Neural progenitor cell (in vitro differentiated cells): Measurements from ENCODE around the gene ASPN. TPM values are rescaled to one million over a fixed set of nuclear protein-coding genes. Genes with fewer than 3 reads are reported as not detected.

Source experiments
- DNase-seq: peaks from one replicate; pipeline ENCODE4 v3.0.0-alpha.2; 2016; ENCODE audit warnings: low spot score
- H2AFZ ChIP-seq: fragments of 200-600 bp; sonication (generic); replicated peaks from 2 replicates; pipeline ENCODE4 v1.6.1; 2016; ENCODE audit warnings: antibody characterized with exemption
- H3F3A ChIP-seq: fragments of 200-600 bp; sonication (generic); 2 replicates; pipeline ENCODE4 v1.6.1; 2016; ENCODE audit warnings: antibody characterized with exemption, low read depth
- H3K27ac ChIP-seq: fragments of 200-600 bp; sonication (generic); 2 replicates; pipeline ENCODE4 v1.5.1; 2016; ENCODE audit warnings: mild to moderate bottlenecking
- H3K27me3 ChIP-seq: fragments of 200-600 bp; sonication (generic); 2 replicates; pipeline ENCODE4 v1.6.1; 2016; ENCODE audit warnings: mild to moderate bottlenecking, moderate library complexity
- H3K36me3 ChIP-seq: fragments of 200-600 bp; sonication (generic); 2 replicates; pipeline ENCODE4 v1.5.1; 2016
- H3K4me1 ChIP-seq: fragments of 200-600 bp; sonication (generic); 2 replicates; pipeline ENCODE4 v1.6.1; 2016; ENCODE audit warnings: mixed run types
- H3K4me2 ChIP-seq: fragments of 200-600 bp; sonication (generic); 2 replicates; pipeline ENCODE4 v1.6.1; 2016
- H3K4me3 ChIP-seq: fragments of 200-600 bp; sonication (generic); 2 replicates; pipeline ENCODE4 v1.5.1; 2016
- H3K79me2 ChIP-seq: fragments of 200-600 bp; sonication (generic); 2 replicates; pipeline ENCODE4 v1.6.1; 2016; ENCODE audit warnings: low read depth
- H3K9ac ChIP-seq: fragments of 200-600 bp; sonication (generic); 2 replicates; pipeline ENCODE4 v1.6.1; 2016
- H3K9me3 ChIP-seq: fragments of 200-600 bp; sonication (generic); 2 replicates; pipeline ENCODE4 v1.5.1; 2016; ENCODE audit warnings: low read depth
- H4K20me1 ChIP-seq: fragments of 200-600 bp; sonication (generic); 2 replicates; pipeline ENCODE4 v1.6.1; 2016; ENCODE audit warnings: low read depth
- H3K27ac Mint-ChIP-seq: 3 replicates; pipeline ENCODE4 v1.8.0; 2021; ENCODE audit warnings: mixed read lengths
- H3K27me3 Mint-ChIP-seq: 2 replicates; pipeline ENCODE4 v1.8.0; 2022; ENCODE audit warnings: low read depth, mild to moderate bottlenecking, inconsistent platforms, moderate library complexity, mixed read lengths; ENCODE audit not compliant: insufficient read depth
- H3K36me3 Mint-ChIP-seq: 3 replicates; pipeline ENCODE4 v1.8.0; 2021; ENCODE audit warnings: mixed read lengths
- H3K4me1 Mint-ChIP-seq: 3 replicates; pipeline ENCODE4 v1.8.0; 2021; ENCODE audit warnings: mixed read lengths
- H3K4me3 Mint-ChIP-seq: 3 replicates; pipeline ENCODE4 v1.8.0; 2021; ENCODE audit warnings: mild to moderate bottlenecking, moderate library complexity, mixed read lengths
- H3K9me3 Mint-ChIP-seq: 3 replicates; pipeline ENCODE4 v1.8.0; 2020; ENCODE audit warnings: mixed read lengths
- EZH2 ChIP-seq: fragments of 200-600 bp; sonication (generic); IDR thresholded peaks from 2 replicates; pipeline ENCODE4 v1.6.1; 2017; ENCODE audit warnings: antibody characterized with exemption, mild to moderate bottlenecking, moderate library complexity
- EZH2phosphoT487 ChIP-seq: fragments of 200-600 bp; sonication (generic); IDR thresholded peaks from 2 replicates; pipeline ENCODE4 v1.6.1; 2017; ENCODE audit warnings: antibody characterized with exemption
- total RNA-seq: library from RNA; depleted of rRNA; stranded (reverse); fragments of >200 nt; gene quantifications from 2 replicates; pipeline ENCODE4 v1.2.3, GENCODE V29; 2015; ENCODE audit warnings: low replicate concordance
- TF ChIP-seq, protein P1 (sequence below): fragments of 200-600 bp; sonication (generic); IDR thresholded peaks from 2 replicates; pipeline ENCODE4 v1.5.1; 2017; ENCODE audit warnings: antibody characterized with exemption, mild to moderate bottlenecking

Gene ASPN
- total RNA-seq, 1 donor from 2014 or later: not detected

DNA sequence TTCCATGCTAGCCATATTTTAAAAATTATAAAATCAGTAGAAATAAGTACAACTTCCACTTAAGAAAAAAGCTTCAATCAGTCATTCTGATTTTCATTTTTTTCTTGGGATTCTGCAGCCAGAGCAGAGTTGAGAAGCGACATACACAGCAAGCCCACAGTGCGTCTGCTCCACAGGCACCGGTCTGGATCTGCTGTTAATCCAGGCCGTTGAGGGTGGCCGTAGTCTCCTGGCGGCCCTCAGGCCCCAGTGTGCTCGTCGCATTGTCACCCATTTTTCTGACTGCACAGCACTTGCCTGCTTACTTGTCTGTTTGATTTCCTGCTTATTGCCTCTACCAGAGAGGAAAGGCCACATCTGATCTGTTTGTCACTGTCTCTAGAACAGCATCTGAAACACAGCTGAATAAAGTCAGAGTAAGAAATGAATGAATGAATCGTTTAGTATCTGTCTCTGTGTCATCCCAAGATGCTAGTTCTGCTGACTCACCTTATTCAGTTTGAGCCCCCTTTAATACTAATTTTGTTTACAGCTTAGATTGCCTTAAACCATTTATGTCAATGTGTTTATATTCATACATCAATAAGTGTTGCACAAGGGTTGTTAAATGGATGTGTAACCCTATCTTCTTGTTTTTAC lies 11.6 kb upstream of the ASPN start:
- Histone ChIP-seq H3K4me2 (no peak overlapping the region), H3K27me3 (no peaks in the 10 kb centered on the region)
- no peak overlapping the region for H3K4me3 Mint-ChIP-seq

DNA sequence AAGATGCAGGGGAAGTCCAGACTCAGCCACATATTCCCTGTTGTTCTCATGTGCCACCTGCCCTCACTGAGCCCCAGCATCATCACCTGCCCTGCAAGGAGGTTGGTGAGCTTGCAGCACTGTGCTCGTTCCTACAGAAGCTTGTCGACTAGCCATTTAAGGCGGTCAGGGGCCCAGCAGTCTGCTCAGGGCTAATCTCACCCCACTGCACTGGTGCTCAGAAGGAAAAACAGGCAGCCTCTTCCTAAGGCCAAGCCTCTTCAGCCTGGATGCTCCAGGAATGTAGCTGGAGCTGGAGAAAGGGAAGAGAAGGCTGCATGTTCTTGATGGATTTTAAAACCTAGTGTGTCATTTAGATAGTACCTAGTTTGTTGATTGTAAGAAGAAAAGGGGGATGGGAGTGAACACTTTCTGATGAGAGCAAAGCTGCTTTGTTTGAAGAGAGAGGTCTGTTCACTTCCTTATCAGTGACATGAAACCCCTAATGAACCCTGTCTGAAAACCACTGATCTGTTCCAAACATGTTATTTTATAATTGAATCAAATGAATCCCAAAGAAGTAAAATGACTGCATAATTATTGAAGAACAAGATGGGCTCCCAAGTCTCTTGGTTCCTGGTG lies 10.6 kb upstream of the ASPN start:
- Mint-ChIP-seq H3K27ac (no peak overlapping the region), H3K27me3 (no peaks in the 10 kb centered on the region), H3K9me3 (no peaks in the 10 kb centered on the region), H3K36me3 (no peaks in the 10 kb centered on the region), H3K4me3 (no peak overlapping the region), H3K4me1 (no peaks in the 10 kb centered on the region)
- Histone ChIP-seq H3K27ac (no peak overlapping the region), H3K79me2 (no peaks in the 10 kb centered on the region), H4K20me1 (no peaks in the 10 kb centered on the region), H2AFZ (no peak overlapping the region), H3F3A (no peaks in the 10 kb centered on the region), H3K4me1 (no peaks in the 10 kb centered on the region), H3K4me2 (no peak overlapping the region), H3K36me3 (no peaks in the 10 kb centered on the region), H3K4me3 (no peak overlapping the region), H3K27me3 (no peaks in the 10 kb centered on the region), H3K9me3 (no peaks in the 10 kb centered on the region), H3K9ac (no peak overlapping the region)
- TF ChIP-seq, protein P1, sequence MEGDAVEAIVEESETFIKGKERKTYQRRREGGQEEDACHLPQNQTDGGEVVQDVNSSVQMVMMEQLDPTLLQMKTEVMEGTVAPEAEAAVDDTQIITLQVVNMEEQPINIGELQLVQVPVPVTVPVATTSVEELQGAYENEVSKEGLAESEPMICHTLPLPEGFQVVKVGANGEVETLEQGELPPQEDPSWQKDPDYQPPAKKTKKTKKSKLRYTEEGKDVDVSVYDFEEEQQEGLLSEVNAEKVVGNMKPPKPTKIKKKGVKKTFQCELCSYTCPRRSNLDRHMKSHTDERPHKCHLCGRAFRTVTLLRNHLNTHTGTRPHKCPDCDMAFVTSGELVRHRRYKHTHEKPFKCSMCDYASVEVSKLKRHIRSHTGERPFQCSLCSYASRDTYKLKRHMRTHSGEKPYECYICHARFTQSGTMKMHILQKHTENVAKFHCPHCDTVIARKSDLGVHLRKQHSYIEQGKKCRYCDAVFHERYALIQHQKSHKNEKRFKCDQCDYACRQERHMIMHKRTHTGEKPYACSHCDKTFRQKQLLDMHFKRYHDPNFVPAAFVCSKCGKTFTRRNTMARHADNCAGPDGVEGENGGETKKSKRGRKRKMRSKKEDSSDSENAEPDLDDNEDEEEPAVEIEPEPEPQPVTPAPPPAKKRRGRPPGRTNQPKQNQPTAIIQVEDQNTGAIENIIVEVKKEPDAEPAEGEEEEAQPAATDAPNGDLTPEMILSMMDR: no peak
- no peak for TF ChIP-seq EZH2
- TF ChIP-seq EZH2phosphoT487: no peak
- peak; percentile 31 for DNase-seq

More for the DNA sequence above, 11.6 kb upstream of the ASPN start:
- Histone ChIP-seq H3K4me3 (no peak overlapping the region), H3K9ac (no peak overlapping the region), H3K27ac (no peak overlapping the region), H3K4me1 (peaks cover 4% of the 10 kb centered on the region), H3K36me3 (no peaks in the 10 kb centered on the region), H3K79me2 (no peaks in the 10 kb centered on the region), H3K9me3 (no peaks in the 10 kb centered on the region), H4K20me1 (no peaks in the 10 kb centered on the region), H2AFZ (no peak overlapping the region), H3F3A (no peaks in the 10 kb centered on the region)
- Mint-ChIP-seq H3K4me1 (no peaks in the 10 kb centered on the region), H3K9me3 (no peaks in the 10 kb centered on the region), H3K27ac (no peak overlapping the region), H3K36me3 (no peaks in the 10 kb centered on the region), H3K27me3 (no peaks in the 10 kb centered on the region)
- TF ChIP-seq EZH2 (no peak), EZH2phosphoT487 (no peak)
- TF ChIP-seq, protein P1: no peak
- DNase-seq: no peak

DNA sequence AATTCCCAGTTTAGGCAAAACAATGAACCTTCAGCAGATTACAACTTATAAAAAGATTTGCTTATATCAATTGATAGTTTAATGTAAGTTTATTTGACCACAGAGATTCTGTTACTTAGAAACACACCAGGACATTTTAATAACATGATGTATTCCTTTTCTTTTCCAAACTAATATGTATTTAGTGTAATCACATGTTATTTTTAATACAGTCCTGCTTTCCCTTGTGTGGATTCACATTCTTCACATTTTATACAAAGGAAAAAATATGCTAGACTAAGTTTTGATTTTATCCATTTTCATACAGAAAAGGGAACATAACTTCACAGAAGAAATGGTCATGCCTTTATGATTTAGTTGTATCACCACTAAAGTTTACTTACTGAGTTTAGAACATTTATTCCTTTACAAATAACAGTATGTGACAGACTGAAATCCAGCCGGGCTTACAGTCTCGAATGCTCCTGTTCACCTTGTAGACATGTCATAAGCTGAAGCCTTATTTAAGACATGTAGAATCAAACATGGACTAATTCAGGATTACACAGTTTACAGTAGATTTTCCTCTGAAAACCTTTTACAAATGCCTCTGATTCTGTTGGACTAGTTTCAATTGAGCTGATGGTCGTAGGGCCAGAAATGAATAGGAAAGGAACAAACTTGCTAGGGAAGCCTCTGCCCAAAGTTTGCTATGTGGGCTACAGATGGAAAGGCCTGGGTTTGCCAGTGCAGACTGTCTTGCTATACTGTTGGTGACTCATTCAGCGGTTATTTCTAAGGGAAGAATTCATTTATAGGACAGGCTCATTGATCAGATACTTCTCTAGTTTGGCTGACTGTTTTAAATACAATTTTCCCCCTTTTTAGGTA lies 6.6 kb upstream of the ASPN start:
- no peaks in the 10 kb centered on the region for H3K27me3 Mint-ChIP-seq
- Histone ChIP-seq H3K4me3 (no peak overlapping the region), H3K4me2 (no peak overlapping the region), H3K27me3 (no peaks in the 10 kb centered on the region), H3K36me3 (no peaks in the 10 kb centered on the region), H3K79me2 (no peaks in the 10 kb centered on the region), H4K20me1 (no peaks in the 10 kb centered on the region), H2AFZ (no peak overlapping the region), H3K9me3 (no peaks in the 10 kb centered on the region), H3K4me1 (no peaks in the 10 kb centered on the region), H3F3A (no peaks in the 10 kb centered on the region), H3K9ac (no peak overlapping the region), H3K27ac (no peak overlapping the region)
- TF ChIP-seq EZH2phosphoT487 (no peak), EZH2 (no peak)
- TF ChIP-seq, protein P1: no peak
- no peak overlapping the region for H3K27ac Mint-ChIP-seq
- H3K36me3 Mint-ChIP-seq: no peaks in the 10 kb centered on the region
- no peaks in the 10 kb centered on the region for H3K4me1 Mint-ChIP-seq
- no peak for DNase-seq
- no peaks in the 10 kb centered on the region for H3K9me3 Mint-ChIP-seq
- H3K4me3 Mint-ChIP-seq: no peak overlapping the region
